GM10248 (cell line): ENCODE measurements around the gene TOM1L2.

Source experiments
- CTCF ChIA-PET: fragments of 300-600 bp; sonication (Branson Sonifier 250); formaldehyde crosslinking; extraction: SDS; loops from one replicate; lab custom pipeline; 2021; ENCODE audit warnings: antibody characterized with exemption; lab: Yijun Ruan, JAX
- POLR2A ChIA-PET: fragments of 350-650 bp; sonication (Branson Sonifier 250); formaldehyde crosslinking; extraction: SDS; loops from one replicate; lab custom pipeline; 2020; ENCODE audit warnings: antibody characterized with exemption; lab: Yijun Ruan, JAX
- DNase-seq: peaks from one replicate; pipeline ENCODE4 v3.0.0; 2012; ENCODE audit errors: extremely low spot score
- CTCF ChIP-seq: IDR thresholded peaks from 2 replicates; pipeline ENCODE4 v1.5.1; 2012; ENCODE audit warnings: mild to moderate bottlenecking, low read depth; ENCODE audit errors: extremely low read depth, missing control alignments, control extremely low read depth

Gene TOM1L2

GRCh38 chr17:17890773-17891759 lies 81.1 kb downstream of the TOM1L2 start:
- DNase-seq, result peak; percentile 82
- POLR2A ChIA-PET, result interaction anchor here (0.6 kb wide), 1 partner anchor 740 kb away, joined by 3 read pairs; no protein-coding TSS in a partner anchor
- CTCF ChIA-PET, result interaction anchor here (0.7 to 6.2 kb wide), 23 partner anchors 9 to 211 kb away, joined by 3 to 50 read pairs (median 4); partner anchors contain the start of genes DRC3 and TOM1L2
- peak; percentile 85 for TF ChIP-seq CTCF

GRCh38 chr17:17889922-17890321 lies 82.3 kb downstream of the TOM1L2 start:
- POLR2A ChIA-PET, result no interaction called here
- no peak for TF ChIP-seq CTCF
- no peak for DNase-seq
- CTCF ChIA-PET, result interaction anchor here (1.0 to 6.2 kb wide), 13 partner anchors 11 to 144 kb away, joined by 3 to 50 read pairs (median 7); partner anchors contain the start of genes DRC3 and TOM1L2

- CTCF ChIA-PET, result interaction anchor here (0.8 to 4.6 kb wide), 6 partner anchors 12 to 145 kb away, joined by 3 to 48 read pairs (median 9); no protein-coding TSS in a partner anchor
- no peak for TF ChIP-seq CTCF
- POLR2A ChIA-PET, result no interaction called here
- no peak for DNase-seq
These were observed 83.4 kb downstream of the TOM1L2 start for GRCh38 chr17:17888821-17889220.

GRCh38 chr17:17888371-17888770 lies 83.8 kb downstream of the TOM1L2 start:
- DNase-seq, result no peak
- ChIA-PET CTCF (interaction anchor here (0.6 to 4.6 kb wide), 6 partner anchors 9 to 146 kb away, joined by 3 to 48 read pairs (median 9); no protein-coding TSS in a partner anchor), POLR2A (no interaction called here)
- no peak for TF ChIP-seq CTCF

GRCh38 chr17:17887752-17888304 lies 84.4 kb downstream of the TOM1L2 start:
- ChIA-PET POLR2A (no interaction called here), CTCF (interaction anchor here (0.6 to 4.6 kb wide), 8 partner anchors 9 to 146 kb away, joined by 3 to 48 read pairs (median 9); no protein-coding TSS in a partner anchor)
- TF ChIP-seq CTCF, result no peak
- no peak for DNase-seq

GRCh38 chr17:17886726-17887125 lies 85.5 kb downstream of the TOM1L2 start:
- ChIA-PET CTCF (interaction anchor here (1.3 to 4.0 kb wide), 4 partner anchors 10 to 147 kb away, joined by 3 to 21 read pairs (median 16); no protein-coding TSS in a partner anchor), POLR2A (no interaction called here)
- no peak for DNase-seq
- no peak for TF ChIP-seq CTCF
